Type B pancreatic cell (in vitro differentiated cells): Measurements from ENCODE around the gene ITPR2. TPM values are rescaled to one million over a fixed set of nuclear protein-coding genes. Genes with fewer than 3 reads are reported as not detected.

Experiments used
- DNase-seq: peaks from one replicate; pipeline ENCODE4 v3.0.0; 2021; ENCODE audit warnings: mixed read lengths; ENCODE audit not compliant: unreplicated experiment; ENCODE audit errors: extremely low spot score
- H3K27ac Mint-ChIP-seq: 2 replicates; pipeline ENCODE4 v1.8.0; 2021; ENCODE audit warnings: mild to moderate bottlenecking, mixed read lengths
- H3K27me3 Mint-ChIP-seq: 2 replicates; pipeline ENCODE4 v1.8.0; 2021; ENCODE audit warnings: mixed read lengths
- H3K36me3 Mint-ChIP-seq: 2 replicates; pipeline ENCODE4 v1.8.0; 2021; ENCODE audit warnings: mixed read lengths
- H3K4me1 Mint-ChIP-seq: one replicate; pipeline ENCODE4 v1.8.0; 2021; ENCODE audit warnings: mixed read lengths; ENCODE audit not compliant: unreplicated experiment
- H3K4me3 Mint-ChIP-seq: 2 replicates; pipeline ENCODE4 v1.8.0; 2021; ENCODE audit warnings: mild to moderate bottlenecking, mixed read lengths
- H3K9me3 Mint-ChIP-seq: 2 replicates; pipeline ENCODE4 v1.8.0; 2021; ENCODE audit warnings: mixed read lengths
- CTCF ChIP-seq: fragments of 200-600 bp; sonication (generic); conservative IDR thresholded peaks from 2 replicates; pipeline ENCODE4 v1.5.0; 2021; ENCODE audit warnings: antibody characterized with exemption, mild to moderate bottlenecking
- total RNA-seq: library from RNA; stranded (reverse); gene quantifications from 2 replicates; pipeline ENCODE4 v1.2.1, GENCODE V29; 2021; ENCODE audit warnings: low replicate concordance

ITPR2 gene
- total RNA-seq, 1 donor from 2014 or later: 33.7 TPM

DNA sequence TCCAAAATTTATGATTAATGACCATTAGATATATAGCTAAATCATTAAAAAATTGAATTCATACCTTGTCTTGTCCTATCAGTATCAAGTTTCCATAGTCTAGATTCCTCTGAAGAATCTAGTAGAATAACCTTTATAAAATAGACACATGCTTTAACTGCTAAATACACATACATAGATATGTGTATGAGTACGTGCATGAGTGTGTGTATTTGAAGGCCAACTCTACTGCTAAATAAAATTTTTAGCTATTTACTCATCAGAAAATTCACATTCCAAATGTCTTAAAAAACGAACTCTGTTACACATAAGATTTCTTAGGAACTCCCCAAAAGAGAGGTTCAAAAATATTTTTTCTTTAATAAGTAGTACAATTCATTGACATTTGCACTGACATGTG lies 404.6 kb downstream of the ITPR2 start:
- Mint-ChIP-seq H3K9me3 (peaks cover 4% of the 10 kb centered on the region), H3K4me1 (no peaks in the 10 kb centered on the region), H3K27me3 (no peaks in the 10 kb centered on the region), H3K4me3 (no peak overlapping the region), H3K27ac (no peak overlapping the region), H3K36me3 (peaks cover 33% of the 10 kb centered on the region)
- TF ChIP-seq CTCF: no peak
- DNase-seq: no peak

GRCh38 chr12:26426652-26427051 lies 406.3 kb downstream of the ITPR2 start:
- no peak for DNase-seq
- TF ChIP-seq CTCF: no peak
- H3K9me3 Mint-ChIP-seq: peaks cover 4% of the 10 kb centered on the region
- no peak overlapping the region for H3K4me3 Mint-ChIP-seq
- H3K4me1 Mint-ChIP-seq: no peaks in the 10 kb centered on the region
- no peak overlapping the region for H3K27ac Mint-ChIP-seq
- no peaks in the 10 kb centered on the region for H3K27me3 Mint-ChIP-seq
- H3K36me3 Mint-ChIP-seq: peaks cover 23% of the 10 kb centered on the region

GRCh38 chr12:26425587-26426260 lies 407.3 kb downstream of the ITPR2 start:
- TF ChIP-seq CTCF: no peak
- Mint-ChIP-seq H3K9me3 (peaks cover 4% of the 10 kb centered on the region), H3K36me3 (peaks cover 25% of the 10 kb centered on the region), H3K27ac (no peak overlapping the region), H3K27me3 (no peaks in the 10 kb centered on the region), H3K4me3 (no peak overlapping the region), H3K4me1 (no peaks in the 10 kb centered on the region)
- DNase-seq: no peak

- Mint-ChIP-seq H3K27ac (no peak overlapping the region), H3K4me1 (no peaks in the 10 kb centered on the region), H3K4me3 (no peak overlapping the region), H3K27me3 (no peaks in the 10 kb centered on the region), H3K9me3 (peaks cover 7% of the 10 kb centered on the region), H3K36me3 (peaks cover 29% of the 10 kb centered on the region)
- no peak for TF ChIP-seq CTCF
- DNase-seq: no peak
These were observed 410.1 kb downstream of the ITPR2 start for GRCh38 chr12:26422839-26423398.

- no peak for DNase-seq
- Mint-ChIP-seq H3K36me3 (peaks cover 30% of the 10 kb centered on the region), H3K4me1 (no peaks in the 10 kb centered on the region), H3K9me3 (peaks cover 4% of the 10 kb centered on the region), H3K4me3 (no peak overlapping the region), H3K27me3 (no peaks in the 10 kb centered on the region), H3K27ac (no peak overlapping the region)
- no peak for TF ChIP-seq CTCF
These were observed 416.4 kb downstream of the ITPR2 start for GRCh38 chr12:26416550-26416949.
